ENCODE measurements around the gene SP8.

- no peak for TF ChIP-seq MYC (IDR thresholded peaks at IDR 0.05; ENCODE audit: low read depth, low read length)
- no peak for TF ChIP-seq POLR2A (IDR thresholded peaks at IDR 0.05; ENCODE audit: extremely low read depth, insufficient read length)
Observed at GRCh38 chr7:20737840-20738448, 48.7 kb downstream of the SP8 start.

Measured in NB4 (cell line).